Central memory CD8-positive, alpha-beta T cell (primary cell): Measurements from ENCODE around the gene CHN2.

ENCODE experiments used
- ATAC-seq: fragments of 150-1000 bp; cut with Tn5 transposase; replicated peaks from 2 replicates; pipeline ENCODE4 v1.10.0; 2022; ENCODE audit warnings: mild to moderate bottlenecking, moderate FRiP score, moderate number of reproducible peaks; ENCODE audit not compliant: poor library complexity, severe bottlenecking; ENCODE audit errors: extremely low read depth
- DNase-seq, 2 donors: peaks; one replicate each; pipeline ENCODE4 v3.0.0; 2021; ENCODE audit warnings: low spot score in 2 of 2
- H3K27ac Mint-ChIP-seq: one replicate; pipeline ENCODE4 v1.8.0; 2022; ENCODE audit warnings: low read depth, mild to moderate bottlenecking, moderate library complexity, mixed read lengths
- H3K27me3 Mint-ChIP-seq: one replicate; pipeline ENCODE4 v1.8.0; 2022; ENCODE audit warnings: mixed read lengths
- H3K36me3 Mint-ChIP-seq: one replicate; pipeline ENCODE4 v1.8.0; 2022; ENCODE audit warnings: mild to moderate bottlenecking, moderate library complexity, mixed read lengths; ENCODE audit not compliant: insufficient read depth
- H3K4me1 Mint-ChIP-seq: one replicate; pipeline ENCODE4 v1.8.0; 2022; ENCODE audit warnings: mixed read lengths
- H3K4me3 Mint-ChIP-seq: one replicate; pipeline ENCODE4 v1.8.0; 2022; ENCODE audit warnings: mild to moderate bottlenecking, moderate library complexity, mixed read lengths
- H3K9me3 Mint-ChIP-seq: one replicate; pipeline ENCODE4 v1.8.0; 2022; ENCODE audit warnings: mixed read lengths

CHN2 gene

GRCh38 chr7:29162577-29162976 lies 32.0 kb upstream of the CHN2 start:
- Mint-ChIP-seq H3K9me3 (peaks cover 10% of the 10 kb centered on the region), H3K27me3 (peaks cover 26% of the 10 kb centered on the region), H3K4me1 (peaks cover under 1% of the 10 kb centered on the region), H3K36me3 (no peaks in the 10 kb centered on the region), H3K27ac (no peak overlapping the region), H3K4me3 (no peak overlapping the region)
- DNase-seq (no peak), ATAC-seq (no peak)

GRCh38 chr7:29163854-29164253 lies 30.7 kb upstream of the CHN2 start:
- H3K4me3 Mint-ChIP-seq: no peak overlapping the region
- H3K27ac Mint-ChIP-seq: no peak overlapping the region
- no peaks in the 10 kb centered on the region for H3K4me1 Mint-ChIP-seq
- H3K9me3 Mint-ChIP-seq: peaks cover 10% of the 10 kb centered on the region
- H3K36me3 Mint-ChIP-seq: no peaks in the 10 kb centered on the region
- ATAC-seq: no peak
- no peak for DNase-seq
- H3K27me3 Mint-ChIP-seq: peaks cover 31% of the 10 kb centered on the region

- no peaks in the 10 kb centered on the region for H3K4me1 Mint-ChIP-seq
- peaks cover 51% of the 10 kb centered on the region for H3K27me3 Mint-ChIP-seq
- peaks cover 10% of the 10 kb centered on the region for H3K9me3 Mint-ChIP-seq
- no peak overlapping the region for H3K4me3 Mint-ChIP-seq
- no peaks in the 10 kb centered on the region for H3K36me3 Mint-ChIP-seq
- no peak overlapping the region for H3K27ac Mint-ChIP-seq
- DNase-seq (no peak), ATAC-seq (no peak)
Observed at GRCh38 chr7:29167721-29168120, 26.9 kb upstream of the CHN2 start.

- H3K36me3 Mint-ChIP-seq: no peaks in the 10 kb centered on the region
- ATAC-seq: no peak
- H3K4me1 Mint-ChIP-seq: no peaks in the 10 kb centered on the region
- no peak overlapping the region for H3K4me3 Mint-ChIP-seq
- peaks cover 37% of the 10 kb centered on the region for H3K27me3 Mint-ChIP-seq
- no peak for DNase-seq
- peaks cover 9% of the 10 kb centered on the region for H3K9me3 Mint-ChIP-seq
- no peak overlapping the region for H3K27ac Mint-ChIP-seq
Observed at GRCh38 chr7:29170781-29171180, 23.8 kb upstream of the CHN2 start.

GRCh38 chr7:29173458-29173857 lies 21.1 kb upstream of the CHN2 start:
- DNase-seq (no peak), ATAC-seq (no peak)
- Mint-ChIP-seq H3K4me1 (no peaks in the 10 kb centered on the region), H3K27me3 (peaks cover 20% of the 10 kb centered on the region), H3K9me3 (no peaks in the 10 kb centered on the region), H3K27ac (no peak overlapping the region), H3K36me3 (no peaks in the 10 kb centered on the region), H3K4me3 (no peak overlapping the region)

- Mint-ChIP-seq H3K36me3 (peaks cover 2% of the 10 kb centered on the region), H3K27me3 (no peaks in the 10 kb centered on the region), H3K9me3 (no peaks in the 10 kb centered on the region), H3K4me3 (no peak overlapping the region), H3K4me1 (no peaks in the 10 kb centered on the region), H3K27ac (no peak overlapping the region)
- DNase-seq (no peak), ATAC-seq (no peak)
Observed at GRCh38 chr7:29177963-29178600, 16.5 kb upstream of the CHN2 start.

GRCh38 chr7:29179115-29179514 lies 15.5 kb upstream of the CHN2 start:
- no peak overlapping the region for H3K4me3 Mint-ChIP-seq
- H3K27ac Mint-ChIP-seq: no peak overlapping the region
- no peak for DNase-seq
- H3K9me3 Mint-ChIP-seq: no peaks in the 10 kb centered on the region
- ATAC-seq: no peak
- H3K36me3 Mint-ChIP-seq: peaks cover 2% of the 10 kb centered on the region
- no peaks in the 10 kb centered on the region for H3K27me3 Mint-ChIP-seq
- H3K4me1 Mint-ChIP-seq: no peaks in the 10 kb centered on the region

GRCh38 chr7:29184599-29184998 lies 10.0 kb upstream of the CHN2 start:
- Mint-ChIP-seq H3K27me3 (peaks cover 5% of the 10 kb centered on the region), H3K27ac (no peak overlapping the region), H3K9me3 (no peaks in the 10 kb centered on the region), H3K4me1 (peaks cover 3% of the 10 kb centered on the region), H3K4me3 (no peak overlapping the region), H3K36me3 (peaks cover 2% of the 10 kb centered on the region)
- no peak for DNase-seq
- ATAC-seq: no peak

GRCh38 chr7:29185613-29186012 lies 9.0 kb upstream of the CHN2 start:
- H3K4me1 Mint-ChIP-seq: peaks cover 7% of the 10 kb centered on the region
- no peaks in the 10 kb centered on the region for H3K9me3 Mint-ChIP-seq
- H3K36me3 Mint-ChIP-seq: peaks cover 2% of the 10 kb centered on the region

GRCh38 chr7:29189743-29190201 lies 4.8 kb upstream of the CHN2 start:
- Mint-ChIP-seq H3K27me3 (peaks cover 9% of the 10 kb centered on the region), H3K36me3 (peaks cover 11% of the 10 kb centered on the region), H3K4me3 (no peak overlapping the region), H3K9me3 (no peaks in the 10 kb centered on the region), H3K27ac (no peak overlapping the region), H3K4me1 (peaks cover 13% of the 10 kb centered on the region)
- peak; percentile 46 to 53 for DNase-seq
- ATAC-seq: peak; percentile 46

More at GRCh38 chr7:29185613-29186012, 9.0 kb upstream of the CHN2 start:
- no peak for DNase-seq
- no peak overlapping the region for H3K27ac Mint-ChIP-seq
- H3K4me3 Mint-ChIP-seq: no peak overlapping the region
- H3K27me3 Mint-ChIP-seq: peaks cover 9% of the 10 kb centered on the region
- no peak for ATAC-seq

GRCh38 chr7:29190349-29191045 lies 4.1 kb upstream of the CHN2 start:
- Mint-ChIP-seq H3K36me3 (peaks cover 19% of the 10 kb centered on the region), H3K9me3 (no peaks in the 10 kb centered on the region), H3K27me3 (peaks cover 9% of the 10 kb centered on the region), H3K27ac (no peak overlapping the region), H3K4me1 (peaks cover 17% of the 10 kb centered on the region), H3K4me3 (no peak overlapping the region)
- ATAC-seq (no peak), DNase-seq (no peak)

- peaks cover 35% of the 10 kb centered on the region for H3K4me1 Mint-ChIP-seq
- H3K4me3 Mint-ChIP-seq: no peak overlapping the region
- peaks cover 23% of the 10 kb centered on the region for H3K36me3 Mint-ChIP-seq
- H3K27me3 Mint-ChIP-seq: peaks cover 9% of the 10 kb centered on the region
- ATAC-seq (no peak), DNase-seq (no peak)
- H3K9me3 Mint-ChIP-seq: no peaks in the 10 kb centered on the region
- H3K27ac Mint-ChIP-seq: peak overlapping the region; percentile 16
Observed at GRCh38 chr7:29192323-29192722, 2.3 kb upstream of the CHN2 start.

- H3K27ac Mint-ChIP-seq: no peak overlapping the region
- peaks cover 40% of the 10 kb centered on the region for H3K4me1 Mint-ChIP-seq
- ATAC-seq (no peak), DNase-seq (no peak)
- peaks cover 23% of the 10 kb centered on the region for H3K36me3 Mint-ChIP-seq
- no peaks in the 10 kb centered on the region for H3K9me3 Mint-ChIP-seq
- no peak overlapping the region for H3K4me3 Mint-ChIP-seq
- H3K27me3 Mint-ChIP-seq: peaks cover 9% of the 10 kb centered on the region
Observed at GRCh38 chr7:29192811-29193210, 1.8 kb upstream of the CHN2 start.
